ENCODE data around the gene SLC34A1.

DNA sequence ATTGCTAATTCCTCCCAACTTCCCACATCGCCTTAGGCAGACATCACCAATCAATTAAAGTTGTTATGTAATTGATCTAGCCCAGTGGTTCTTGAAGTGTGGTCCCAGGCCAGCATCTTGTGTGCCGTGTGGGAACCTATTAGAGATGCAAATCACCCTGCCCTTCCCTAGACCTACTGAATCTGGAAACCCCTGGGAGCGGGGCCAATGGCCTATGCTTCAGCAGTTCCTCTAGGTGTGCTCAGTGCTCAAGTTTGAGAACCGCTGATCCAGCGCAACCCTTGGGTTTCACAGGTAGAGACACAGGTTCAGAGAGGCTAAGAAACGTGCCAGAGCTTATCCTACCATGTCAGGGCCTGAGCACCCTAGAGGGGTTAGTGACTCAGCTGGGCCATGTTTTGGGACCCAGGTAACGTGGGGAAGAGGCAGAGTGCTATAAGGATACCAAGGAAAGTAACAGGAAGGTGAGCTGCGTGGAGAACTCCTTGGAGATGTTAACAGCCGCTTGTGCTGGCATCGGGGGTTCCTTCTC, 4.4 kb downstream of the SLC34A1 start:
- TF ChIP-seq, protein P1, sequence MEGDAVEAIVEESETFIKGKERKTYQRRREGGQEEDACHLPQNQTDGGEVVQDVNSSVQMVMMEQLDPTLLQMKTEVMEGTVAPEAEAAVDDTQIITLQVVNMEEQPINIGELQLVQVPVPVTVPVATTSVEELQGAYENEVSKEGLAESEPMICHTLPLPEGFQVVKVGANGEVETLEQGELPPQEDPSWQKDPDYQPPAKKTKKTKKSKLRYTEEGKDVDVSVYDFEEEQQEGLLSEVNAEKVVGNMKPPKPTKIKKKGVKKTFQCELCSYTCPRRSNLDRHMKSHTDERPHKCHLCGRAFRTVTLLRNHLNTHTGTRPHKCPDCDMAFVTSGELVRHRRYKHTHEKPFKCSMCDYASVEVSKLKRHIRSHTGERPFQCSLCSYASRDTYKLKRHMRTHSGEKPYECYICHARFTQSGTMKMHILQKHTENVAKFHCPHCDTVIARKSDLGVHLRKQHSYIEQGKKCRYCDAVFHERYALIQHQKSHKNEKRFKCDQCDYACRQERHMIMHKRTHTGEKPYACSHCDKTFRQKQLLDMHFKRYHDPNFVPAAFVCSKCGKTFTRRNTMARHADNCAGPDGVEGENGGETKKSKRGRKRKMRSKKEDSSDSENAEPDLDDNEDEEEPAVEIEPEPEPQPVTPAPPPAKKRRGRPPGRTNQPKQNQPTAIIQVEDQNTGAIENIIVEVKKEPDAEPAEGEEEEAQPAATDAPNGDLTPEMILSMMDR (conservative IDR thresholded peaks at IDR 0.05): no peak
- TF ChIP-seq EZH2 (IDR thresholded peaks at IDR 0.05; ENCODE audit: low read depth): no peak

Data from PC-9 (cell line).